ENCODE results near the gene PRSS12.

- TF ChIP-seq CTCF (IDR thresholded peaks at IDR 0.05) (no peak), POLR2AphosphoS5 (IDR thresholded peaks at IDR 0.05) (no peak), POLR2A (IDR thresholded peaks at IDR 0.05) (no peak)
Measured at GRCh38 chr4:118338981-118339765, 13.6 kb downstream of the PRSS12 start.
